DMS153 (cell line): ENCODE measurements around the gene SRC.

Source experiments
- DNase-seq: peaks from one replicate; lab custom pipeline; 2025; lab: John Stamatoyannopoulos, UW

Gene SRC

GRCh38 chr20:37453288-37453687, 107.3 kb downstream of the SRC start:
- DNase-seq: no peak

- no peak for DNase-seq
These were observed 107.9 kb downstream of the SRC start for GRCh38 chr20:37453836-37454235.

GRCh38 chr20:37454636-37455385, 108.9 kb downstream of the SRC start:
- no peak for DNase-seq
